MCF 10A (cell line): Measurements from ENCODE around the gene GDAP1L1. TPM values are rescaled to one million over a fixed set of nuclear protein-coding genes. Genes with fewer than 3 reads are reported as not detected.
A peak's percentile ranks its signal among the peaks of the same experiment; 100 is the strongest.

ENCODE experiments used
- BruUV-seq: library from RNA; stranded (reverse); fragments of 400-500 nt; replicated peaks from 2 replicates; lab custom pipeline; 2021; lab: Mats Ljungman, UMichigan
- CTCF ChIA-PET: fragments of 300-600 bp; sonication (Branson Sonifier 250); formaldehyde crosslinking; extraction: SDS; loops from one replicate; lab custom pipeline; 2021; ENCODE audit warnings: antibody characterized with exemption, inconsistent platforms; lab: Yijun Ruan, JAX
- POLR2A ChIA-PET: fragments of 300-600, 350-650 bp; sonication (Branson Sonifier 250); formaldehyde crosslinking; extraction: SDS; loops from one replicate; lab custom pipeline; 2020; ENCODE audit warnings: antibody characterized with exemption, inconsistent platforms; lab: Yijun Ruan, JAX
- DNase-seq: peaks from one replicate; pipeline ENCODE4 v3.0.0-alpha.2; 2018; ENCODE audit not compliant: unreplicated experiment
- H3K27ac Mint-ChIP-seq: one replicate; pipeline ENCODE4 v1.8.0; 2022; ENCODE audit warnings: mild to moderate bottlenecking, low read depth, mixed read lengths; ENCODE audit not compliant: unreplicated experiment
- H3K27me3 Mint-ChIP-seq: one replicate; pipeline ENCODE4 v1.8.0; 2022; ENCODE audit warnings: mixed read lengths; ENCODE audit not compliant: insufficient read depth, unreplicated experiment
- H3K36me3 Mint-ChIP-seq: one replicate; pipeline ENCODE4 v1.8.0; 2022; ENCODE audit warnings: mild to moderate bottlenecking, moderate library complexity, mixed read lengths; ENCODE audit not compliant: insufficient read depth, unreplicated experiment
- H3K4me1 Mint-ChIP-seq: one replicate; pipeline ENCODE4 v1.8.0; 2022; ENCODE audit warnings: mixed read lengths; ENCODE audit not compliant: insufficient read depth, unreplicated experiment
- H3K4me3 Mint-ChIP-seq: one replicate; pipeline ENCODE4 v1.8.0; 2022; ENCODE audit warnings: mild to moderate bottlenecking, moderate library complexity, mixed read lengths; ENCODE audit not compliant: unreplicated experiment
- H3K9me3 Mint-ChIP-seq: one replicate; pipeline ENCODE4 v1.8.0; 2022; ENCODE audit warnings: mixed read lengths; ENCODE audit not compliant: unreplicated experiment
- CTCF ChIP-seq: fragments of 200-600 bp; IDR thresholded peaks from one replicate; pipeline ENCODE4 v1.8.0; 2022; ENCODE audit warnings: antibody characterized with exemption, mild to moderate bottlenecking; ENCODE audit not compliant: unreplicated experiment
- intact Hi-C: fragments of 100-400 bp; cut with micrococcal nuclease; formaldehyde crosslinking; loops from 2 replicates; pipeline ENCODE4 v1.14.1; 2022
- total RNA-seq: library from RNA; stranded (reverse); gene quantifications from 2 replicates; pipeline ENCODE4 v1.2.3, GENCODE V29; 2022

GDAP1L1 gene
- total RNA-seq, 1 experiment from 2014 or later, result 0.37 TPM

GRCh38 chr20:44256961-44257360 lies 9.9 kb downstream of the GDAP1L1 start:
- intact Hi-C loops, result no loop called here
- peaks cover 32% of the 10 kb centered on the region for H3K27me3 Mint-ChIP-seq
- H3K36me3 Mint-ChIP-seq, result no peaks in the 10 kb centered on the region
- no peak overlapping the region for H3K4me3 Mint-ChIP-seq
- no peak overlapping the region for H3K27ac Mint-ChIP-seq
- no TSS peak for BruUV-seq
- no peak for DNase-seq
- ChIA-PET POLR2A (no interaction called here), CTCF (no interaction called here)
- no peaks in the 10 kb centered on the region for H3K4me1 Mint-ChIP-seq
- no peaks in the 10 kb centered on the region for H3K9me3 Mint-ChIP-seq
- no peak for TF ChIP-seq CTCF

GRCh38 chr20:44258226-44258890 lies 11.2 kb downstream of the GDAP1L1 start:
- intact Hi-C loops, result no loop called here
- ChIA-PET POLR2A (no interaction called here), CTCF (interaction anchor here (0.7 kb wide), 1 partner anchor 41 kb away, joined by 3 read pairs; no protein-coding TSS in a partner anchor)
- no peaks in the 10 kb centered on the region for H3K36me3 Mint-ChIP-seq
- TF ChIP-seq CTCF, result no peak
- no peak for DNase-seq
- H3K9me3 Mint-ChIP-seq, result no peaks in the 10 kb centered on the region
- BruUV-seq, result no TSS peak
- no peak overlapping the region for H3K27ac Mint-ChIP-seq
- H3K4me3 Mint-ChIP-seq, result no peak overlapping the region
- H3K27me3 Mint-ChIP-seq, result peaks cover 39% of the 10 kb centered on the region
- no peaks in the 10 kb centered on the region for H3K4me1 Mint-ChIP-seq

- H3K36me3 Mint-ChIP-seq, result no peaks in the 10 kb centered on the region
- TF ChIP-seq CTCF, result no peak
- peak; percentile 22 for DNase-seq
- intact Hi-C loops, result no loop called here
- no peak overlapping the region for H3K4me3 Mint-ChIP-seq
- ChIA-PET CTCF (interaction anchor here (0.5 to 3.9 kb wide), 6 partner anchors 22 to 1569 kb away, joined by 3 to 25 read pairs (median 6); partner anchors contain the start of gene FITM2), POLR2A (no interaction called here)
- no peaks in the 10 kb centered on the region for H3K9me3 Mint-ChIP-seq
- H3K27me3 Mint-ChIP-seq, result peaks cover 44% of the 10 kb centered on the region
- BruUV-seq, result no TSS peak
- H3K27ac Mint-ChIP-seq, result no peak overlapping the region
- H3K4me1 Mint-ChIP-seq, result no peaks in the 10 kb centered on the region
Measured at GRCh38 chr20:44264287-44264686, 17.2 kb downstream of the GDAP1L1 start.

- Mint-ChIP-seq H3K36me3 (no peaks in the 10 kb centered on the region), H3K27me3 (peaks cover 17% of the 10 kb centered on the region), H3K4me1 (no peaks in the 10 kb centered on the region), H3K9me3 (no peaks in the 10 kb centered on the region), H3K27ac (no peak overlapping the region), H3K4me3 (no peak overlapping the region)
- intact Hi-C loops, result no loop called here
- no peak for TF ChIP-seq CTCF
- BruUV-seq, result no TSS peak
- no peak for DNase-seq
- CTCF ChIA-PET, result interaction anchor here (0.6 to 0.8 kb wide), 2 partner anchors 57 to 103 kb away, joined by 3 read pairs; no protein-coding TSS in a partner anchor
- POLR2A ChIA-PET, result no interaction called here
Measured at GRCh38 chr20:44268802-44269201, 21.7 kb downstream of the GDAP1L1 start.
